Vagina (tissue), 2 donors: ENCODE measurements around the gene TLE7.

Experiments used
- POLR2A ChIP-seq, 2 donors: fragments of 450-650 bp; IDR thresholded peaks; one replicate each; pipeline ENCODE4 v1.6.1; 2017; ENCODE audit warnings: antibody characterized with exemption in 2 of 2, mild to moderate bottlenecking in 2 of 2, moderate library complexity in 2 of 2
- POLR2AphosphoS5 ChIP-seq, 2 donors: sonication (generic); formaldehyde crosslinking; IDR thresholded peaks; one replicate each; pipeline ENCODE4 v1.9.0; 2017; ENCODE audit warnings: antibody characterized with exemption in 2 of 2, mild to moderate bottlenecking in 2 of 2, low read depth in 1 of 2; ENCODE audit not compliant: insufficient read depth in 1 of 2

DNA sequence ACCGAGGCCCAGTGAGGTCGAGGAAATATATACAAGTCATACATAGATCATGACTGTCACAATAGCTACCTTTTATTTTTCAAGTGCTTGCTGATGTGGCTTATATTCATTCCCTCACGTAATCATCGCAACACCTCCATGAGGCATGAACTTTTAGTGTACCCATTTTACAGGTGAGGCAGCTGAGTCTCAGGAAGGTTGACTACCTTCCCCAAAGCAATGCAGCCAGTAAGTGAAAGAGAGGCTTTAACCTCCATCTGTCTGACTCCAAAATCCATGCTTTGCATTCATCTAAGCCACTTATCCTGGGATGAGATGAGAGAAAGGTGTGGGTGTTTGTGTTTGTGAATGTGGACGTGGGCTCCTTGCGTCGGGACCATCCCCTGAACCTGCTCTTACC is 52.5 kb downstream of the TLE7 start:
- TF ChIP-seq POLR2A (IDR thresholded peaks at IDR 0.05) (no peak), POLR2AphosphoS5 (IDR thresholded peaks at IDR 0.05; ENCODE audit: insufficient read depth in 1 of 2, low read depth in 1 of 2) (no peak)
